GM12878 (cell line): ENCODE results near the gene SYCE3. TPM values are rescaled to one million over a fixed set of nuclear protein-coding genes. Genes with fewer than 3 reads are reported as not detected.

Source experiments
- ATAC-seq: fragments of 200-7000 bp; cut with Tn5 transposase; 3 replicates; pipeline ENCODE4 v1.9.1; 2020; ENCODE audit warnings: mild to moderate bottlenecking, moderate library complexity
- BruUV-seq: library from RNA; stranded (reverse); fragments of 400-500 nt; replicated peaks from 2 replicates; lab custom pipeline; 2021; lab: Mats Ljungman, UMichigan
- CTCF ChIA-PET: fragments of 300-600 bp; sonication (Branson Sonifier 250); formaldehyde crosslinking; extraction: SDS; loops from one replicate; lab custom pipeline; 2021; ENCODE audit warnings: inconsistent platforms; lab: Yijun Ruan, JAX
- POLR2A ChIA-PET: fragments of 350-600 bp; formaldehyde crosslinking; extraction: SDS; loops from one replicate; lab custom pipeline; 2021; ENCODE audit warnings: inconsistent platforms; lab: Charles Lee
- RAD21 ChIA-PET: fragments of 300-600 bp; sonication (Branson Sonifier 250); formaldehyde crosslinking; loops from one replicate; lab custom pipeline; 2023; ENCODE audit warnings: antibody characterized with exemption; ENCODE audit not compliant: unreplicated experiment; lab: Charles Lee
- SMC1A ChIA-PET: fragments of 300-600 bp; sonication (Branson Sonifier 250); formaldehyde crosslinking; loops from one replicate; lab custom pipeline; 2023; ENCODE audit not compliant: unreplicated experiment, uncharacterized antibody; lab: Charles Lee
- DNase-seq: peaks from one replicate; pipeline ENCODE4 v3.0.0-alpha.2; 2011; ENCODE audit warnings: low read depth, low spot score
- FAIRE-seq: peaks from 3 replicates; lab custom pipeline; 2011; peaks lifted over from hg19 to GRCh38; lab: Jason Lieb, UNC
- H2AFZ ChIP-seq: 2 replicates; pipeline ENCODE4 v1.6.0; 2011; ENCODE audit warnings: low read depth, low read length, control low read depth; ENCODE audit not compliant: control insufficient read depth
- H3K27ac ChIP-seq: 2 replicates; pipeline ENCODE4 v1.5.1; 2011; ENCODE audit warnings: control low read depth; ENCODE audit not compliant: control insufficient read depth, insufficient read depth
- H3K27me3 ChIP-seq, 2 experiments: replicated peaks in 1 of 2; 2 replicates each; pipeline versions ENCODE4 v1.6.0 to v1.6.1; 2011; ENCODE audit warnings: low read length in 1 of 2; ENCODE audit not compliant: control insufficient read depth in 2 of 2, insufficient read depth in 2 of 2
- H3K36me3 ChIP-seq, 2 experiments: 2 replicates each; pipeline ENCODE4 v1.5.1; 2011; ENCODE audit warnings: low read length in 1 of 2; ENCODE audit not compliant: control insufficient read depth in 2 of 2, insufficient read depth in 2 of 2
- H3K4me1 ChIP-seq: 2 replicates; pipeline ENCODE4 v1.6.1; 2011; ENCODE audit warnings: mild to moderate bottlenecking, low read length, moderate library complexity, mixed read lengths; ENCODE audit not compliant: control insufficient read depth, insufficient read depth
- H3K4me2 ChIP-seq: 2 replicates; pipeline ENCODE4 v1.6.0; 2011; ENCODE audit warnings: control low read depth; ENCODE audit not compliant: control insufficient read depth, insufficient read depth
- H3K4me3 ChIP-seq: fragments of 200-600 bp; sonication (generic); 2 replicates; pipeline ENCODE4 v1.5.1; 2016
- H3K79me2 ChIP-seq: 2 replicates; pipeline ENCODE4 v1.6.0; 2011; ENCODE audit warnings: low read length; ENCODE audit not compliant: control insufficient read depth, insufficient read depth
- H3K9ac ChIP-seq: 2 replicates; pipeline ENCODE4 v1.8.0; 2011; ENCODE audit warnings: low read length, control low read depth, mixed read lengths; ENCODE audit not compliant: control insufficient read depth, insufficient read depth
- H3K9me3 ChIP-seq: replicated peaks from 3 replicates; pipeline ENCODE4 v1.5.1; 2011; ENCODE audit warnings: mild to moderate bottlenecking, low read length; ENCODE audit not compliant: control insufficient read depth, insufficient read depth
- H4K20me1 ChIP-seq: 2 replicates; pipeline ENCODE4 v1.6.0; 2011; ENCODE audit not compliant: control insufficient read depth, insufficient read depth
- NFYB ChIP-seq: IDR thresholded peaks from 2 replicates; pipeline ENCODE4 v1.6.1; 2011; ENCODE audit warnings: low read depth, mild to moderate bottlenecking, low read length, improper control_type of control experiment, moderate library complexity; ENCODE audit not compliant: insufficient read depth
- SMAD5 ChIP-seq: IDR thresholded peaks from 2 replicates; pipeline ENCODE4 v1.6.1; 2016; ENCODE audit warnings: antibody characterized with exemption, low read depth
- ZBED1 ChIP-seq: IDR thresholded peaks from 2 replicates; pipeline ENCODE4 v1.6.1; 2016; ENCODE audit warnings: borderline replicate concordance
- ZNF24 ChIP-seq: fragments of 450-650 bp; IDR thresholded peaks from 2 replicates; pipeline ENCODE4 v1.6.1; 2017; ENCODE audit warnings: antibody characterized with exemption, mild to moderate bottlenecking
- WGBS: methylation state at CpG from one replicate; pipeline ENCODE4 v1.1.6; 2016; ENCODE audit warnings: low lambda C conversion rate; ENCODE audit not compliant: insufficient replicate concordance, insufficient coverage; ENCODE audit errors: missing lambda C conversion rate; 5-methylcytosine and 5-hydroxymethylcytosine counted together
- in situ Hi-C: fragments of 300-500 bp; cut with MboI; formaldehyde crosslinking; loops from 9 replicates; pipeline ENCODE4 v1.14.3; 2018; ENCODE audit warnings: mixed read lengths
- intact Hi-C: fragments of 100-400 bp; cut with micrococcal nuclease; formaldehyde crosslinking; loops from one replicate; pipeline ENCODE4 v1.14.2; 2022; ENCODE audit not compliant: unreplicated experiment
- polyA plus RNA-seq, 11 experiments: library from polyadenylated mRNA; depleted of rRNA in 4 of 11; unstranded in 6 of 11; stranded (reverse) in 5 of 11; fragments of >200 nt; fragmentation: Nextera tagmentation in 4 of 11; fragmentation: Illumina TruSeq in 1 of 11; extraction: Ambion mirVana in 4 of 11; extraction: Trizol in 1 of 11; gene quantifications; 1 replicate in 1 of 11; 2 replicates in 10 of 11; pipeline versions ENCODE4 v1.2.1 to v1.2.3, GENCODE V29; 2011 to 2016; ENCODE audit warnings: inconsistent platforms in 2 of 11, missing spikeins in 2 of 11, low read depth in 1 of 11
- total RNA-seq, 4 experiments: library from RNA; depleted of rRNA in 3 of 4; stranded (reverse); fragments of >200 nt in 3 of 4; fragmentation: Illumina TruSeq in 1 of 4; extraction: Trizol in 1 of 4; gene quantifications; 2 replicates each; pipeline versions ENCODE4 v1.2.1 to v1.2.3, GENCODE V29; 2013 to 2021
- TF ChIP-seq, protein P1 (sequence below): fragments of 450-650 bp; conservative IDR thresholded peaks from 2 replicates; pipeline ENCODE4 v1.6.1; 2017; ENCODE audit warnings: mild to moderate bottlenecking, moderate library complexity
- TF ChIP-seq, protein P2 (sequence below): fragments of 450-650 bp; IDR thresholded peaks from 2 replicates; pipeline ENCODE4 v1.6.1; 2016; ENCODE audit warnings: mild to moderate bottlenecking
- TF ChIP-seq, protein P3 (sequence below): fragments of 150-350 bp; IDR thresholded peaks from 2 replicates; pipeline ENCODE4 v1.6.1; 2014; ENCODE audit warnings: mild to moderate bottlenecking, low read depth, low read length
- TF ChIP-seq, protein P4 (sequence below): fragments of 450-650 bp; formaldehyde crosslinking; IDR thresholded peaks from 2 replicates; pipeline ENCODE4 v1.5.0; 2022; ENCODE audit warnings: mild to moderate bottlenecking, missing genetic modification characterization

The SYCE3 gene
- total and polyA plus RNA-seq, 10 of the 15 experiments (the other 5 are each of a cell fraction or from before 2014, with no cell fraction given) = 0.38 to 0.91 (median 0.76) TPM; not detected in 4

DNA sequence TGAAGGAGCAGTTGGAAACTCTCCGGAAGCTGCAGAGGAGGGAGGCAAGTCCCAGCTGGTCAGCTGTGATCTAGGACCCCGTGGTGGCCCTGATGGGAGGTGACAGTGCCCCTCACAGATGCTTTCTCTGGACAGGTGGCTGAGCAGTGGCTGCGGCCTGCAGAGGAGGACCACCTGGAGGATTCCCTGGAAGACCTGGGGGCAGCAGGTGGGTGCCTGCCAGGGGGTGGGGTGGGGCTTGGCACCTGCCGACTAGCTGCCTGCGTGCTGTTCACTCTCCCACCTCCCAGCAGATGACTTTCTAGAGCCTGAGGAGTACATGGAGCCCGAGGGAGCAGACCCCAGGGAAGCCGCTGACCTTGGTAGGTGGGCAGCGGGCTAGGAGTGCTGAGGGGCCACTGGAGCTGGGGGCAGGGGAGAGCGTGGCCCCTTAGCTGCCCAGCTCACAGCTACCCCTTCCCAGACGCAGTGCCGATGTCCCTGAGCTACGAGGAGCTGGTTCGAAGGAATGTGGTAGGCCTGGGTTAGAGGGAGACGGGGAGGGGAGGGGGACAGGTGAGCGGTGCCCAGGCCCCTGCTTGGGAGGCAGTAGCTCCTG lies 40.4 kb downstream of the SYCE3 start:
- in situ Hi-C loops (no loop called here), intact Hi-C loops (no loop called here)
- no peaks in the 10 kb centered on the region for H3K27me3 ChIP-seq
- no peak overlapping the region for H2AFZ ChIP-seq
- H3K4me2 ChIP-seq = no peak overlapping the region
- ChIA-PET POLR2A (interaction anchor here (4.9 kb wide), 1 partner anchor 13 kb away, joined by 84 read pairs; the partner anchor contains the start of genes LMF2 and NCAPH2), RAD21 (interaction anchor here (1.2 to 4.4 kb wide), 2 partner anchors 13 to 99 kb away, joined by 3 to 64 read pairs; partner anchors contain the start of genes LMF2 and NCAPH2), CTCF (interaction anchor here (1.5 kb wide), 1 partner anchor 13 kb away, joined by 4 read pairs; no protein-coding TSS in a partner anchor), SMC1A (interaction anchor here (1.2 kb wide), 1 partner anchor 13 kb away, joined by 3 read pairs; no protein-coding TSS in a partner anchor)
- WGBS = 97% methylated on average over 13 of the region's 15 CpGs
- peaks cover 4% of the 10 kb centered on the region for H3K4me1 ChIP-seq
- ATAC-seq = no peak
- no TSS peak for BruUV-seq
- TF ChIP-seq, protein P1, sequence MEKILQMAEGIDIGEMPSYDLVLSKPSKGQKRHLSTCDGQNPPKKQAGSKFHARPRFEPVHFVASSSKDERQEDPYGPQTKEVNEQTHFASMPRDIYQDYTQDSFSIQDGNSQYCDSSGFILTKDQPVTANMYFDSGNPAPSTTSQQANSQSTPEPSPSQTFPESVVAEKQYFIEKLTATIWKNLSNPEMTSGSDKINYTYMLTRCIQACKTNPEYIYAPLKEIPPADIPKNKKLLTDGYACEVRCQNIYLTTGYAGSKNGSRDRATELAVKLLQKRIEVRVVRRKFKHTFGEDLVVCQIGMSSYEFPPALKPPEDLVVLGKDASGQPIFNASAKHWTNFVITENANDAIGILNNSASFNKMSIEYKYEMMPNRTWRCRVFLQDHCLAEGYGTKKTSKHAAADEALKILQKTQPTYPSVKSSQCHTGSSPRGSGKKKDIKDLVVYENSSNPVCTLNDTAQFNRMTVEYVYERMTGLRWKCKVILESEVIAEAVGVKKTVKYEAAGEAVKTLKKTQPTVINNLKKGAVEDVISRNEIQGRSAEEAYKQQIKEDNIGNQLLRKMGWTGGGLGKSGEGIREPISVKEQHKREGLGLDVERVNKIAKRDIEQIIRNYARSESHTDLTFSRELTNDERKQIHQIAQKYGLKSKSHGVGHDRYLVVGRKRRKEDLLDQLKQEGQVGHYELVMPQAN = no peak
- TF ChIP-seq ZNF24 (no peak), NFYB (no peak), SMAD5 (no peak), ZBED1 (no peak)
- TF ChIP-seq, protein P2, sequence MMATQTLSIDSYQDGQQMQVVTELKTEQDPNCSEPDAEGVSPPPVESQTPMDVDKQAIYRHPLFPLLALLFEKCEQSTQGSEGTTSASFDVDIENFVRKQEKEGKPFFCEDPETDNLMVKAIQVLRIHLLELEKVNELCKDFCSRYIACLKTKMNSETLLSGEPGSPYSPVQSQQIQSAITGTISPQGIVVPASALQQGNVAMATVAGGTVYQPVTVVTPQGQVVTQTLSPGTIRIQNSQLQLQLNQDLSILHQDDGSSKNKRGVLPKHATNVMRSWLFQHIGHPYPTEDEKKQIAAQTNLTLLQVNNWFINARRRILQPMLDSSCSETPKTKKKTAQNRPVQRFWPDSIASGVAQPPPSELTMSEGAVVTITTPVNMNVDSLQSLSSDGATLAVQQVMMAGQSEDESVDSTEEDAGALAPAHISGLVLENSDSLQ = no peak
- TF ChIP-seq, protein P3, sequence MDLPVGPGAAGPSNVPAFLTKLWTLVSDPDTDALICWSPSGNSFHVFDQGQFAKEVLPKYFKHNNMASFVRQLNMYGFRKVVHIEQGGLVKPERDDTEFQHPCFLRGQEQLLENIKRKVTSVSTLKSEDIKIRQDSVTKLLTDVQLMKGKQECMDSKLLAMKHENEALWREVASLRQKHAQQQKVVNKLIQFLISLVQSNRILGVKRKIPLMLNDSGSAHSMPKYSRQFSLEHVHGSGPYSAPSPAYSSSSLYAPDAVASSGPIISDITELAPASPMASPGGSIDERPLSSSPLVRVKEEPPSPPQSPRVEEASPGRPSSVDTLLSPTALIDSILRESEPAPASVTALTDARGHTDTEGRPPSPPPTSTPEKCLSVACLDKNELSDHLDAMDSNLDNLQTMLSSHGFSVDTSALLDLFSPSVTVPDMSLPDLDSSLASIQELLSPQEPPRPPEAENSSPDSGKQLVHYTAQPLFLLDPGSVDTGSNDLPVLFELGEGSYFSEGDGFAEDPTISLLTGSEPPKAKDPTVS = no peak
- TF ChIP-seq, protein P4, sequence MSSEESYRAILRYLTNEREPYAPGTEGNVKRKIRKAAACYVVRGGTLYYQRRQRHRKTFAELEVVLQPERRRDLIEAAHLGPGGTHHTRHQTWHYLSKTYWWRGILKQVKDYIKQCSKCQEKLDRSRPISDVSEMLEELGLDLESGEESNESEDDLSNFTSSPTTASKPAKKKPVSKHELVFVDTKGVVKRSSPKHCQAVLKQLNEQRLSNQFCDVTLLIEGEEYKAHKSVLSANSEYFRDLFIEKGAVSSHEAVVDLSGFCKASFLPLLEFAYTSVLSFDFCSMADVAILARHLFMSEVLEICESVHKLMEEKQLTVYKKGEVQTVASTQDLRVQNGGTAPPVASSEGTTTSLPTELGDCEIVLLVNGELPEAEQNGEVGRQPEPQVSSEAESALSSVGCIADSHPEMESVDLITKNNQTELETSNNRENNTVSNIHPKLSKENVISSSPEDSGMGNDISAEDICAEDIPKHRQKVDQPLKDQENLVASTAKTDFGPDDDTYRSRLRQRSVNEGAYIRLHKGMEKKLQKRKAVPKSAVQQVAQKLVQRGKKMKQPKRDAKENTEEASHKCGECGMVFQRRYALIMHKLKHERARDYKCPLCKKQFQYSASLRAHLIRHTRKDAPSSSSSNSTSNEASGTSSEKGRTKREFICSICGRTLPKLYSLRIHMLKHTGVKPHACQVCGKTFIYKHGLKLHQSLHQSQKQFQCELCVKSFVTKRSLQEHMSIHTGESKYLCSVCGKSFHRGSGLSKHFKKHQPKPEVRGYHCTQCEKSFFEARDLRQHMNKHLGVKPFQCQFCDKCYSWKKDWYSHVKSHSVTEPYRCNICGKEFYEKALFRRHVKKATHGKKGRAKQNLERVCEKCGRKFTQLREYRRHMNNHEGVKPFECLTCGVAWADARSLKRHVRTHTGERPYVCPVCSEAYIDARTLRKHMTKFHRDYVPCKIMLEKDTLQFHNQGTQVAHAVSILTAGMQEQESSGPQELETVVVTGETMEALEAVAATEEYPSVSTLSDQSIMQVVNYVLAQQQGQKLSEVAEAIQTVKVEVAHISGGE (CRISPR knock-in tag) = no peak
- H3K4me3 ChIP-seq = no peak overlapping the region
- H3K27ac ChIP-seq = no peak overlapping the region
- peaks cover 27% of the 10 kb centered on the region for H3K79me2 ChIP-seq
- no peaks in the 10 kb centered on the region for H4K20me1 ChIP-seq
- H3K9me3 ChIP-seq = no peaks in the 10 kb centered on the region
- H3K9ac ChIP-seq = no peak overlapping the region
- no peak for DNase-seq
- no peak for FAIRE-seq
- H3K36me3 ChIP-seq = peaks cover 5 to 45% of the 10 kb centered on the region in 2 experiments; a peak in 3 of 4 replicates
